ENCODE results near the gene STK32C. TPM values are rescaled to one million over a fixed set of nuclear protein-coding genes. Genes with fewer than 3 reads are reported as not detected.

STK32C gene
- total RNA-seq, 1 experiment from 2014 or later: 16.7 TPM

- DNase-seq (ENCODE audit: low read depth): no peak
Observed at GRCh38 chr10:132185601-132186487, 121.9 kb downstream of the STK32C start.

- no peak for DNase-seq (ENCODE audit: low read depth)
Observed at GRCh38 chr10:132184816-132185593, 122.7 kb downstream of the STK32C start.

GRCh38 chr10:132183046-132183445, 124.7 kb downstream of the STK32C start:
- DNase-seq (ENCODE audit: low read depth): no peak

GRCh38 chr10:132182591-132182990, 125.2 kb downstream of the STK32C start:
- no peak for DNase-seq (ENCODE audit: low read depth)

- no peak for DNase-seq (ENCODE audit: low read depth)
Observed at GRCh38 chr10:132181691-132182425, 125.9 kb downstream of the STK32C start.

- no peak for DNase-seq (ENCODE audit: low read depth)
Observed at GRCh38 chr10:132180736-132181135, 127.0 kb downstream of the STK32C start.

- no peak for DNase-seq (ENCODE audit: low read depth)
Observed at GRCh38 chr10:132179551-132180392, 128.0 kb downstream of the STK32C start.

GRCh38 chr10:132178672-132179545, 128.8 kb downstream of the STK32C start:
- DNase-seq (ENCODE audit: low read depth): no peak

GRCh38 chr10:132178046-132178445, 129.7 kb downstream of the STK32C start:
- no peak for DNase-seq (ENCODE audit: low read depth)

- no peak for DNase-seq (ENCODE audit: low read depth)
Observed at GRCh38 chr10:132176623-132177500, 130.9 kb downstream of the STK32C start.

GRCh38 chr10:132175907-132176581, 131.7 kb downstream of the STK32C start:
- DNase-seq (ENCODE audit: low read depth): no peak

GRCh38 chr10:132175408-132175807, 132.3 kb downstream of the STK32C start:
- no peak for DNase-seq (ENCODE audit: low read depth)

- DNase-seq (ENCODE audit: low read depth): no peak
Observed at GRCh38 chr10:132174237-132174636, 133.5 kb downstream of the STK32C start.

- DNase-seq (ENCODE audit: low read depth): no peak
Observed at GRCh38 chr10:132173185-132173584, 134.6 kb downstream of the STK32C start.

- no peak for DNase-seq (ENCODE audit: low read depth)
Observed at GRCh38 chr10:132172091-132173066, 135.4 kb downstream of the STK32C start.

- no peak for DNase-seq (ENCODE audit: low read depth)
Observed at GRCh38 chr10:132170561-132171361, 137.0 kb downstream of the STK32C start.
